ENCODE measurements around the gene RALGAPB.

- TF ChIP-seq CTCF (IDR thresholded peaks at IDR 0.05) (no peak), ESRRA (CRISPR knock-in tag; IDR thresholded peaks at IDR 0.05; ENCODE audit: borderline replicate concordance) (no peak)
Observed at GRCh38 chr20:38555395-38555794, 82.8 kb downstream of the RALGAPB start.
